Tibial artery (tissue), 4 donors: ENCODE data around the gene CST1.
A peak's percentile ranks its signal among the peaks of the same experiment; 100 is the strongest.
"Not testable (repeated sequence)": the region's sequence is repeated elsewhere in the genome, so short reads cannot be mapped to it uniquely, and the experiment has no call there.

Source experiments
- DNase-seq, 2 donors: peaks; one replicate each; pipeline ENCODE4 v3.0.0-alpha.2; 2019
- H3K27ac ChIP-seq, 2 donors: fragments of 200-600 bp; sonication (generic) in 1 of 2; 1 replicate in 1 of 2; 2 replicates in 1 of 2; pipeline ENCODE4 v1.5.1; 2018 to 2019; ENCODE audit warnings: mild to moderate bottlenecking in 1 of 2
- H3K27me3 ChIP-seq, 2 donors: fragments of 200-600 bp; sonication (generic) in 1 of 2; one replicate each; pipeline versions ENCODE4 v1.5.1 to v1.6.0; 2016 to 2019
- H3K36me3 ChIP-seq, 3 donors: fragments of 200-600 bp; sonication (generic) in 2 of 3; one replicate each; pipeline ENCODE4 v1.5.1; 2016 to 2019; ENCODE audit warnings: mild to moderate bottlenecking in 2 of 3
- H3K4me1 ChIP-seq, 4 donors: fragments of 200-600 bp; sonication (generic) in 2 of 4; 1 replicate in 3 of 4; 2 replicates in 1 of 4; pipeline ENCODE4 v1.5.1; 2016 to 2019
- H3K4me3 ChIP-seq, 2 donors: fragments of 200-600 bp; sonication (generic) in 1 of 2; 1 replicate in 1 of 2; 2 replicates in 1 of 2; pipeline ENCODE4 v1.5.1; 2018 to 2019; ENCODE audit warnings: mild to moderate bottlenecking in 2 of 2
- H3K9me3 ChIP-seq, 3 donors: fragments of 200-600 bp; sonication (generic) in 1 of 3; one replicate each; pipeline ENCODE4 v1.5.1; 2016 to 2019
- CTCF ChIP-seq, 2 experiments: fragments of 200-600 bp in 1 of 2; fragments of 450-650 bp in 1 of 2; IDR thresholded peaks; one replicate each; pipeline ENCODE4 v1.5.1; 2017 to 2019; ENCODE audit warnings: antibody characterized with exemption in 2 of 2, mild to moderate bottlenecking in 1 of 2, moderate library complexity in 1 of 2
- intact Hi-C: fragments of 100-400 bp; cut with DNase I; formaldehyde crosslinking; loops from one replicate; pipeline ENCODE4 v1.15.0; 2023; ENCODE audit warnings: low total_unique reads

Gene CST1

GRCh38 chr20:23750786-23751185 is at the start of gene CST1:
CST1 (minus strand) TSS chr20:23750935; CDS start chr20:23750866, 69 bp downstream.
- H3K9me3 ChIP-seq, H3K4me1 ChIP-seq, H3K36me3 ChIP-seq, DNase-seq, H3K4me3 ChIP-seq, H3K27me3 ChIP-seq, intact Hi-C loops, H3K27ac ChIP-seq: not testable (repeated sequence)

GRCh38 chr20:23799216-23799847 is 48.6 kb upstream of the CST1 start:
- H3K27me3 ChIP-seq, H3K9me3 ChIP-seq, H3K27ac ChIP-seq, DNase-seq, H3K36me3 ChIP-seq, intact Hi-C loops, H3K4me3 ChIP-seq, H3K4me1 ChIP-seq: not testable (repeated sequence)
- peak in 1 of 2 experiments; percentile 21 for TF ChIP-seq CTCF (IDR thresholded peaks at IDR 0.05)

GRCh38 chr20:23795526-23795925 is 44.8 kb upstream of the CST1 start:
- DNase-seq = no peak
- Histone ChIP-seq H3K27me3 (no peaks in the 10 kb centered on the region), H3K36me3 (no peaks in the 10 kb centered on the region), H3K9me3 (no peaks in the 10 kb centered on the region), H3K4me1 (no peaks in the 10 kb centered on the region), H3K4me3 (no peak overlapping the region), H3K27ac (no peak overlapping the region)
- intact Hi-C loops = no loop called here
- TF ChIP-seq CTCF (IDR thresholded peaks at IDR 0.05) = no peak

GRCh38 chr20:23794841-23795240 is 44.1 kb upstream of the CST1 start:
- no peaks in the 10 kb centered on the region for H3K36me3 ChIP-seq
- intact Hi-C loops = no loop called here
- DNase-seq = no peak
- H3K9me3 ChIP-seq = no peaks in the 10 kb centered on the region
- TF ChIP-seq CTCF (IDR thresholded peaks at IDR 0.05) = no peak
- H3K4me3 ChIP-seq = no peak overlapping the region
- no peaks in the 10 kb centered on the region for H3K4me1 ChIP-seq
- no peaks in the 10 kb centered on the region for H3K27me3 ChIP-seq
- no peak overlapping the region for H3K27ac ChIP-seq

- TF ChIP-seq CTCF (IDR thresholded peaks at IDR 0.05) = no peak
- Histone ChIP-seq H3K4me3 (no peak overlapping the region), H3K27me3 (no peaks in the 10 kb centered on the region), H3K9me3 (no peaks in the 10 kb centered on the region), H3K4me1 (no peaks in the 10 kb centered on the region), H3K27ac (no peak overlapping the region), H3K36me3 (no peaks in the 10 kb centered on the region)
- DNase-seq = no peak
- intact Hi-C loops = no loop called here
These were observed 43.3 kb upstream of the CST1 start for GRCh38 chr20:23794065-23794464.

- intact Hi-C loops = no loop called here
- no peaks in the 10 kb centered on the region for H3K36me3 ChIP-seq
- no peak overlapping the region for H3K4me3 ChIP-seq
- no peak overlapping the region for H3K27ac ChIP-seq
- no peak for DNase-seq
- no peak for TF ChIP-seq CTCF (IDR thresholded peaks at IDR 0.05)
- no peaks in the 10 kb centered on the region for H3K4me1 ChIP-seq
- no peaks in the 10 kb centered on the region for H3K9me3 ChIP-seq
- H3K27me3 ChIP-seq = no peaks in the 10 kb centered on the region
These were observed 32.7 kb upstream of the CST1 start for GRCh38 chr20:23783447-23783846.
